Dendritic cell treated with granulocyte-macrophage colony-stimulating factor and Interleukin-4, amounts not matched to agents 40 ng/mL and 50 ng/mL, for 4 days (primary cell): ENCODE measurements around the gene NPTX2.

Source experiments
- H3K27ac Mint-ChIP-seq: one replicate; pipeline ENCODE4 v1.8.0; 2022; ENCODE audit warnings: mild to moderate bottlenecking, mixed read lengths
- H3K27me3 Mint-ChIP-seq: one replicate; pipeline ENCODE4 v1.8.0; 2022; ENCODE audit warnings: mild to moderate bottlenecking, mixed read lengths
- H3K36me3 Mint-ChIP-seq: one replicate; pipeline ENCODE4 v1.8.0; 2022; ENCODE audit warnings: low read depth, mixed read lengths
- H3K4me1 Mint-ChIP-seq: one replicate; pipeline ENCODE4 v1.8.0; 2022; ENCODE audit warnings: low read depth, mixed read lengths
- H3K4me3 Mint-ChIP-seq: one replicate; pipeline ENCODE4 v1.8.0; 2022; ENCODE audit warnings: mild to moderate bottlenecking, moderate library complexity, mixed read lengths
- H3K9me3 Mint-ChIP-seq: one replicate; pipeline ENCODE4 v1.8.0; 2022; ENCODE audit warnings: mixed read lengths
- intact Hi-C: fragments of 100-400 bp; cut with micrococcal nuclease; formaldehyde crosslinking; loops from one replicate; pipeline ENCODE4 v1.15.0; 2022

Gene NPTX2

GRCh38 chr7:98674881-98675280 lies 57.8 kb downstream of the NPTX2 start:
- H3K27ac Mint-ChIP-seq = no peak overlapping the region
- peaks cover 10% of the 10 kb centered on the region for H3K9me3 Mint-ChIP-seq
- intact Hi-C loops = no loop called here
- no peaks in the 10 kb centered on the region for H3K4me1 Mint-ChIP-seq
- H3K4me3 Mint-ChIP-seq = no peak overlapping the region
- H3K27me3 Mint-ChIP-seq = no peaks in the 10 kb centered on the region
- H3K36me3 Mint-ChIP-seq = no peaks in the 10 kb centered on the region

GRCh38 chr7:98678215-98678614 lies 61.1 kb downstream of the NPTX2 start:
- Mint-ChIP-seq H3K27me3 (peaks cover 12% of the 10 kb centered on the region), H3K36me3 (no peaks in the 10 kb centered on the region), H3K9me3 (no peaks in the 10 kb centered on the region), H3K27ac (no peak overlapping the region), H3K4me3 (no peak overlapping the region), H3K4me1 (no peaks in the 10 kb centered on the region)
- intact Hi-C loops = no loop called here
